Skeletal muscle tissue (tissue), 4 donors: ENCODE results near the gene USP30. TPM values are rescaled to one million over a fixed set of nuclear protein-coding genes. Genes with fewer than 3 reads are reported as not detected.
A peak's percentile ranks its signal among the peaks of the same experiment; 100 is the strongest.

Experiments used
- H3K27ac ChIP-seq: one replicate; pipeline ENCODE4 v1.7.0; 2013; ENCODE audit warnings: mild to moderate bottlenecking, low read depth, low read length, inconsistent platforms
- H3K27me3 ChIP-seq, 3 donors: one replicate each; pipeline ENCODE4 v1.7.0; 2013; ENCODE audit warnings: low read length in 3 of 3; ENCODE audit not compliant: control insufficient read depth in 3 of 3, insufficient read depth in 3 of 3
- H3K36me3 ChIP-seq, 3 donors: one replicate each; pipeline ENCODE4 v1.7.0; 2013; ENCODE audit warnings: low read length in 3 of 3; ENCODE audit not compliant: control insufficient read depth in 3 of 3, insufficient read depth in 3 of 3
- H3K4me1 ChIP-seq, 3 donors: one replicate each; pipeline ENCODE4 v1.7.0; 2013; ENCODE audit warnings: low read length in 3 of 3, mild to moderate bottlenecking in 3 of 3; ENCODE audit not compliant: control insufficient read depth in 3 of 3, insufficient read depth in 3 of 3
- H3K4me3 ChIP-seq, 3 donors: one replicate each; pipeline ENCODE4 v1.7.0; 2013; ENCODE audit warnings: low read length in 3 of 3
- H3K9ac ChIP-seq, 3 donors: one replicate each; pipeline ENCODE4 v1.7.0; 2013; ENCODE audit warnings: low read length in 3 of 3, mild to moderate bottlenecking in 3 of 3, moderate library complexity in 2 of 3, low read depth in 1 of 3
- H3K9me3 ChIP-seq, 3 donors: one replicate each; pipeline ENCODE4 v1.7.0; 2013; ENCODE audit warnings: low read length in 3 of 3; ENCODE audit not compliant: control insufficient read depth in 3 of 3
- total RNA-seq: library from RNA; depleted of rRNA; stranded (reverse); fragments of >200 nt; gene quantifications from one replicate; pipeline ENCODE4 v1.2.3, GENCODE V29; 2014
- donor health status: Osteomylitis.

USP30 gene
- total RNA-seq = 12.0 TPM

- peak within 1 kb of the TSS; percentile 81 to 96 (median 92) for H3K4me3 ChIP-seq
- no peaks in the 10 kb centered on the region for H3K27me3 ChIP-seq
- peak within 1 kb of the TSS; percentile 84 for H3K27ac ChIP-seq
- peak within 1 kb of the TSS; percentile 91 to 96 (median 93) for H3K9ac ChIP-seq
- H3K9me3 ChIP-seq = no peaks in the 10 kb centered on the region
- peaks cover 2 to 5% (median 4%) of the 10 kb centered on the region in 3 donors for H3K36me3 ChIP-seq
- H3K4me1 ChIP-seq = peaks cover 12 to 18% (median 14%) of the 10 kb centered on the region in 3 donors
Observed at GRCh38 chr12:109052414-109053323, at the start of gene USP30. Gene USP30, plus strand, starts transcription at chr12:109052576. Its CDS starts 103 bp downstream, at chr12:109052679.

GRCh38 chr12:109004017-109004416 lies 48.4 kb upstream of the USP30 start:
- Histone ChIP-seq H3K27ac (no peak overlapping the region), H3K27me3 (no peaks in the 10 kb centered on the region), H3K4me3 (no peak overlapping the region), H3K9ac (no peak overlapping the region), H3K9me3 (no peaks in the 10 kb centered on the region), H3K36me3 (no peaks in the 10 kb centered on the region), H3K4me1 (no peaks in the 10 kb centered on the region)

- peaks cover 0 to 3% (median 0%) of the 10 kb centered on the region in 3 donors for H3K27me3 ChIP-seq
- no peaks in the 10 kb centered on the region for H3K4me1 ChIP-seq
- no peak overlapping the region for H3K4me3 ChIP-seq
Observed at GRCh38 chr12:109009766-109010165, 42.6 kb upstream of the USP30 start.

GRCh38 chr12:109010259-109010658 lies 42.1 kb upstream of the USP30 start:
- no peaks in the 10 kb centered on the region for H3K4me1 ChIP-seq
- H3K36me3 ChIP-seq = no peaks in the 10 kb centered on the region
- H3K9ac ChIP-seq = no peak overlapping the region
- no peaks in the 10 kb centered on the region for H3K9me3 ChIP-seq
- no peak overlapping the region for H3K4me3 ChIP-seq
- H3K27ac ChIP-seq = no peak overlapping the region
- H3K27me3 ChIP-seq = peaks cover 0 to 3% (median 0%) of the 10 kb centered on the region in 3 donors

More at GRCh38 chr12:109009766-109010165, 42.6 kb upstream of the USP30 start:
- H3K9me3 ChIP-seq = no peaks in the 10 kb centered on the region
- no peaks in the 10 kb centered on the region for H3K36me3 ChIP-seq
- no peak overlapping the region for H3K27ac ChIP-seq
- no peak overlapping the region for H3K9ac ChIP-seq

GRCh38 chr12:109014984-109015765 lies 37.2 kb upstream of the USP30 start:
- H3K4me3 ChIP-seq = no peak overlapping the region
- H3K4me1 ChIP-seq = no peaks in the 10 kb centered on the region
- peaks cover 0 to 3% (median 0%) of the 10 kb centered on the region in 3 donors for H3K27me3 ChIP-seq
- H3K27ac ChIP-seq = no peak overlapping the region
- no peak overlapping the region for H3K9ac ChIP-seq
- no peaks in the 10 kb centered on the region for H3K36me3 ChIP-seq
- H3K9me3 ChIP-seq = no peaks in the 10 kb centered on the region

GRCh38 chr12:109016016-109016415 lies 36.4 kb upstream of the USP30 start:
- Histone ChIP-seq H3K36me3 (no peaks in the 10 kb centered on the region), H3K4me3 (no peak overlapping the region), H3K4me1 (peaks cover 0 to 3% (median 2%) of the 10 kb centered on the region in 3 donors), H3K27me3 (peaks cover 0 to 3% (median 0%) of the 10 kb centered on the region in 3 donors), H3K9me3 (no peaks in the 10 kb centered on the region), H3K27ac (no peak overlapping the region), H3K9ac (no peak overlapping the region)

GRCh38 chr12:109016978-109017377 lies 35.4 kb upstream of the USP30 start:
- H3K9me3 ChIP-seq = no peaks in the 10 kb centered on the region
- H3K4me1 ChIP-seq = peaks cover 0 to 5% (median 3%) of the 10 kb centered on the region in 3 donors
- H3K9ac ChIP-seq = no peak overlapping the region
- H3K36me3 ChIP-seq = no peaks in the 10 kb centered on the region
- H3K27me3 ChIP-seq = peaks cover 0 to 3% (median 0%) of the 10 kb centered on the region in 3 donors
- no peak overlapping the region for H3K27ac ChIP-seq
- H3K4me3 ChIP-seq = no peak overlapping the region

- H3K9ac ChIP-seq = no peak overlapping the region
- no peak overlapping the region for H3K27ac ChIP-seq
- H3K4me1 ChIP-seq = peaks cover 0 to 5% (median 3%) of the 10 kb centered on the region in 3 donors
- no peaks in the 10 kb centered on the region for H3K36me3 ChIP-seq
- H3K4me3 ChIP-seq = no peak overlapping the region
- peaks cover 0 to 3% (median 0%) of the 10 kb centered on the region in 3 donors for H3K27me3 ChIP-seq
- H3K9me3 ChIP-seq = no peaks in the 10 kb centered on the region
Observed at GRCh38 chr12:109018296-109018695, 34.1 kb upstream of the USP30 start.

GRCh38 chr12:109020146-109020795 lies 32.1 kb upstream of the USP30 start:
- H3K4me1 ChIP-seq = peaks cover 0 to 5% (median 3%) of the 10 kb centered on the region in 3 donors
- H3K9ac ChIP-seq = no peak overlapping the region
- no peak overlapping the region for H3K4me3 ChIP-seq

More at GRCh38 chr12:109020146-109020795, 32.1 kb upstream of the USP30 start:
- Histone ChIP-seq H3K9me3 (no peaks in the 10 kb centered on the region), H3K27ac (no peak overlapping the region), H3K36me3 (no peaks in the 10 kb centered on the region), H3K27me3 (peaks cover 0 to 3% (median 0%) of the 10 kb centered on the region in 3 donors)
